Caco-2 (cell line): Measurements from ENCODE around the gene VPS41. TPM values are rescaled to one million over a fixed set of nuclear protein-coding genes. Genes with fewer than 3 reads are reported as not detected.

Experiments
- BruUV-seq: library from RNA; stranded (reverse); fragments of 400-500 nt; replicated peaks from 2 replicates; lab custom pipeline; 2021; lab: Mats Ljungman, UMichigan
- CTCF ChIA-PET: fragments of 300-600 bp; sonication (Branson Sonifier 250); formaldehyde crosslinking; loops from one replicate; lab custom pipeline; 2022; ENCODE audit warnings: antibody characterized with exemption; lab: Charles Lee
- POLR2A ChIA-PET: fragments of 300-600 bp; sonication (Branson Sonifier 250); formaldehyde crosslinking; loops from one replicate; lab custom pipeline; 2022; ENCODE audit warnings: antibody characterized with exemption; lab: Charles Lee
- DNase-seq, 2 experiments: peaks; one replicate each; pipeline versions ENCODE4 v3.0.0 to v3.0.0-alpha.2; 2020 to 2022
- H3K27me3 ChIP-seq: replicated peaks from 2 replicates; pipeline ENCODE4 v1.6.0; 2011; ENCODE audit warnings: low read length; ENCODE audit not compliant: control insufficient read depth, insufficient read depth
- H3K36me3 ChIP-seq: 2 replicates; pipeline ENCODE4 v1.5.1; 2011; ENCODE audit warnings: low read length; ENCODE audit not compliant: control insufficient read depth, insufficient read depth
- H3K4me1 ChIP-seq: fragments of 250-450 bp; sonication (Bioruptor Pico); 2 replicates; pipeline ENCODE4 v1.5.1; 2020; ENCODE audit warnings: mild to moderate bottlenecking
- H3K4me3 ChIP-seq: 2 replicates; pipeline ENCODE4 v1.5.1; 2011; ENCODE audit warnings: low read depth, mild to moderate bottlenecking, control low read depth, low read length
- H3K9me3 ChIP-seq: fragments of 250-450 bp; sonication (Bioruptor Pico); 2 replicates; pipeline ENCODE4 v1.5.1; 2020; ENCODE audit warnings: mild to moderate bottlenecking, moderate library complexity
- H3K27ac Mint-ChIP-seq: one replicate; pipeline ENCODE4 v1.8.0; 2022; ENCODE audit warnings: mixed read lengths; ENCODE audit not compliant: unreplicated experiment
- H3K27me3 Mint-ChIP-seq: one replicate; pipeline ENCODE4 v1.8.0; 2022; ENCODE audit warnings: mixed read lengths; ENCODE audit not compliant: insufficient read depth, unreplicated experiment
- H3K36me3 Mint-ChIP-seq: one replicate; pipeline ENCODE4 v1.8.0; 2022; ENCODE audit warnings: mild to moderate bottlenecking, mixed read lengths; ENCODE audit not compliant: insufficient read depth, unreplicated experiment
- H3K4me1 Mint-ChIP-seq: one replicate; pipeline ENCODE4 v1.8.0; 2022; ENCODE audit warnings: low read depth, mixed read lengths; ENCODE audit not compliant: unreplicated experiment
- H3K4me3 Mint-ChIP-seq: one replicate; pipeline ENCODE4 v1.8.0; 2022; ENCODE audit warnings: mild to moderate bottlenecking, moderate library complexity, mixed read lengths; ENCODE audit not compliant: unreplicated experiment
- H3K9me3 Mint-ChIP-seq: one replicate; pipeline ENCODE4 v1.8.0; 2022; ENCODE audit warnings: mixed read lengths; ENCODE audit not compliant: unreplicated experiment
- CTCF ChIP-seq, 2 experiments: fragments of 200-600 bp in 1 of 2; IDR thresholded peaks; 1 replicate in 1 of 2; 2 replicates in 1 of 2; pipeline versions ENCODE4 v1.5.1 to v1.8.0; 2011 to 2022; ENCODE audit warnings: antibody characterized with exemption in 1 of 2, control low read depth in 1 of 2, inconsistent platforms in 1 of 2, low read depth in 1 of 2, low read length in 1 of 2, mild to moderate bottlenecking in 1 of 2, moderate library complexity in 1 of 2; ENCODE audit not compliant: insufficient read depth in 1 of 2, severe bottlenecking in 1 of 2, unreplicated experiment in 1 of 2
- intact Hi-C: fragments of 100-400 bp; cut with micrococcal nuclease; formaldehyde crosslinking; loops from one replicate; pipeline ENCODE4 v1.10.0; 2022; ENCODE audit not compliant: unreplicated experiment
- total RNA-seq: library from RNA; stranded (reverse); gene quantifications from 2 replicates; pipeline ENCODE4 v1.2.3, GENCODE V29; 2022

VPS41 gene
- total RNA-seq, 1 experiment from 2014 or later: 86.9 TPM

GRCh38 chr7:38846280-38846679, 62.7 kb downstream of the VPS41 start:
- Histone ChIP-seq H3K9me3 (no peaks in the 10 kb centered on the region), H3K4me1 (peaks cover 4% of the 10 kb centered on the region), H3K27me3 (no peaks in the 10 kb centered on the region), H3K36me3 (no peaks in the 10 kb centered on the region), H3K4me3 (no peak overlapping the region)
- H3K27me3 Mint-ChIP-seq: no peaks in the 10 kb centered on the region
- ChIA-PET POLR2A (no interaction called here), CTCF (no interaction called here)
- H3K4me3 Mint-ChIP-seq: peak overlapping the region; percentile 2
- intact Hi-C loops: loop anchor here (1.0 kb wide), 1 partner anchor 17 kb away; no protein-coding TSS in a partner anchor
- no peaks in the 10 kb centered on the region for H3K36me3 Mint-ChIP-seq
- peaks cover 9% of the 10 kb centered on the region for H3K4me1 Mint-ChIP-seq
- DNase-seq: peak; percentile 48 to 60
- peak overlapping the region; percentile 36 for H3K27ac Mint-ChIP-seq
- no peak for TF ChIP-seq CTCF (IDR thresholded peaks at IDR 0.05; ENCODE audit: insufficient read depth in 1 of 2, low read depth in 1 of 2, low read length in 1 of 2, severe bottlenecking in 1 of 2, unreplicated experiment in 1 of 2)
- no TSS peak for BruUV-seq
- H3K9me3 Mint-ChIP-seq: no peaks in the 10 kb centered on the region

- Histone ChIP-seq H3K36me3 (no peaks in the 10 kb centered on the region), H3K9me3 (no peaks in the 10 kb centered on the region), H3K4me3 (no peak overlapping the region), H3K27me3 (no peaks in the 10 kb centered on the region), H3K4me1 (peaks cover 4% of the 10 kb centered on the region)
- no peak overlapping the region for H3K27ac Mint-ChIP-seq
- POLR2A ChIA-PET: no interaction called here
- no TSS peak for BruUV-seq
- no peak for DNase-seq
- H3K4me3 Mint-ChIP-seq: no peak overlapping the region
- H3K4me1 Mint-ChIP-seq: peaks cover 9% of the 10 kb centered on the region
- CTCF ChIA-PET: no interaction called here
- intact Hi-C loops: no loop called here
- no peaks in the 10 kb centered on the region for H3K9me3 Mint-ChIP-seq
- no peaks in the 10 kb centered on the region for H3K36me3 Mint-ChIP-seq
- no peaks in the 10 kb centered on the region for H3K27me3 Mint-ChIP-seq
- TF ChIP-seq CTCF (IDR thresholded peaks at IDR 0.05; ENCODE audit: insufficient read depth in 1 of 2, low read depth in 1 of 2, low read length in 1 of 2, severe bottlenecking in 1 of 2, unreplicated experiment in 1 of 2): no peak
Observed at GRCh38 chr7:38844952-38845563, 63.9 kb downstream of the VPS41 start.

GRCh38 chr7:38842746-38843145, 66.2 kb downstream of the VPS41 start:
- no peak for TF ChIP-seq CTCF (IDR thresholded peaks at IDR 0.05; ENCODE audit: insufficient read depth in 1 of 2, low read depth in 1 of 2, low read length in 1 of 2, severe bottlenecking in 1 of 2, unreplicated experiment in 1 of 2)
- no peak overlapping the region for H3K4me3 ChIP-seq
- H3K4me1 ChIP-seq: peaks cover 4% of the 10 kb centered on the region
- no peaks in the 10 kb centered on the region for H3K9me3 Mint-ChIP-seq
- POLR2A ChIA-PET: no interaction called here
- H3K27me3 Mint-ChIP-seq: no peaks in the 10 kb centered on the region
- no peak for DNase-seq
- no peaks in the 10 kb centered on the region for H3K9me3 ChIP-seq
- no peaks in the 10 kb centered on the region for H3K36me3 Mint-ChIP-seq
- intact Hi-C loops: no loop called here
- CTCF ChIA-PET: no interaction called here
- no peaks in the 10 kb centered on the region for H3K36me3 ChIP-seq
- BruUV-seq: no TSS peak
- no peaks in the 10 kb centered on the region for H3K27me3 ChIP-seq
- no peak overlapping the region for H3K4me3 Mint-ChIP-seq
- H3K27ac Mint-ChIP-seq: no peak overlapping the region
- H3K4me1 Mint-ChIP-seq: peaks cover 9% of the 10 kb centered on the region
